ENCODE results near the gene LRRC25. TPM values are rescaled to one million over a fixed set of nuclear protein-coding genes. Genes with fewer than 3 reads are reported as not detected.
A peak's percentile ranks its signal among the peaks of the same experiment; 100 is the strongest.

Gene LRRC25
- total RNA-seq, 1 donor from 2014 or later = not detected

DNA sequence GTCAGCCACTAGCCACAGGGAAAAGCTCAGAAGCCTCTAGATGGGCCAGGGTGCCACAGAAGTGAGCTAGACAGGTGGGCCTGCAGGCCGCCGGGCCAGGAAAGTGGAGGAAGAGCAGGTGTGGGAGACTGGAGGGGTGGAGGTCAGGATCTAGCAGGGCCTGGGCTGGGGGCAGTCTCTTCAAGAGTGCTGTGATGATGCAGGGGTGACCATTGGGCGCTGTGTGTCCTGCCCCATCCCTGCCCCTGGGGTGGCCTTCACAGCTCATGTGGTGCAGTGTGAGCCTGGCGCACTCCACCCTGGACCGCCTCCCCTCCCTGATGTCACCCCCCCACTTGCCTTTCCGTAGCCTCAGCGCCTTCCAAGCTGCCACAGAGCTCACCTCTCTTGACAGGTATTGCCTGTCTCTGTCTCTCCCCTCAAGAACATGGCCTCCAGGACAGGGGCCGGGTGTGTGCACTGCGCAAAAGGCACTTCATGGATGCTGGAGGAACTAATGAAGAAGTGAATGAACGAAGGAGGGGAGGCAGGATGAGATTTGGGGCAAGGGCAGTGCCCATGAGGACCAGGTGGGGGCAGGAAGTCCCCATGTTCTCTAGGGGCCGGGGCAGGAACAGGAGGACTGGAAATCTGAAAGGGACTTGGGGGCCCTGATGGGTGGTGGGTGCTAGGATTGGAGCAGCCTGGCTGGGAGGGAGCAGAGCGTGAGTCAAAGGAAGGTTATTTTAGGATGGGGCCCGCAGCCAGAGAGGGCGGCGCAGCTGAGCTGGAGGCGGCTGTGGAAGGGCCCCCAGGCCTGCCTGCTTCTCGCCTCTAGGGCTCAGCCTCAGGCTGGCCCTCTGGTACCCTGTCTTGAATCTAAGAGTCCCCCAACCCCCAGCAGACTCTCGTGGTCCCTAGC, 28.3 kb upstream of the LRRC25 start:
- DNase-seq (ENCODE audit: low spot score) = no peak
- H3K4me3 Mint-ChIP-seq (ENCODE audit: low read depth) = no peak overlapping the region
- H3K27ac Mint-ChIP-seq = peak overlapping the region; percentile 35
- intact Hi-C loops (cut with micrococcal nuclease) = no loop called here
- H3K4me1 Mint-ChIP-seq (ENCODE audit: low read depth) = peaks cover 40% of the 10 kb centered on the region
- no peaks in the 10 kb centered on the region for H3K27me3 Mint-ChIP-seq (ENCODE audit: low read depth)
- H3K36me3 Mint-ChIP-seq (ENCODE audit: low read depth) = peaks cover 9% of the 10 kb centered on the region
- no peaks in the 10 kb centered on the region for H3K9me3 Mint-ChIP-seq

DNA sequence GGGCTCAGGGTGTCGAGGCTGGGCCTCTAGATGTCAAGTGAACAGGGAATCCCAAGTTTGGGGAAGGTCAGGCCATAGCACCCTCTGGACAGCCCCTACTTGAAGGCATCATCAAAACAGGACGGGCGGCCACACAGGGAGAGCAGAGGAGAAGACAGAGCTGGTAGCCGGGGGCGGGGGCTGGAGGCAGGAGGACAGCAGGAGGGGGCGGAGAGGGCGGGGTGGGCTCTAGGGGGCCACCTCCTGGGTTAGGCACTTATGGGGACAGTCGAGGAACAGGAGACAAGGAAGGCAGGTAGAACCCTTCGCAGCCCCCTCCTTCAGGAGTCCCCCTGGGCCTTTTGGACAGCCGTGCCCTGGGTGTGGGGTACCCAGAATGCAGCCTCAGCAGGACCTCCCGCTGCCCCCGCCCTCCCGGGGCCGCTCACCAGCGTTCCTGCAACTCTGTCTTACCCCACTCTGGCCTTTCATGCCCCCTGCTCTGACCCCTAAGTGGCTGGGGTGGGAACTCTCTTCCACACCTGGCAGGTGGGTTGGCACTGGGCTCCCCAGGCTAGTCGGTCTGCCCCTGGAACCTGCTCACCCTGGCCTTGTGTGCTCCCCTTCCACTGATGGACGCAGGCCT, 27.6 kb upstream of the LRRC25 start:
- DNase-seq (ENCODE audit: low spot score) = no peak
- Mint-ChIP-seq H3K27ac (no peak overlapping the region), H3K4me3 (ENCODE audit: low read depth) (no peak overlapping the region), H3K36me3 (ENCODE audit: low read depth) (peaks cover 13% of the 10 kb centered on the region), H3K9me3 (no peaks in the 10 kb centered on the region), H3K4me1 (ENCODE audit: low read depth) (peaks cover 40% of the 10 kb centered on the region), H3K27me3 (ENCODE audit: low read depth) (no peaks in the 10 kb centered on the region)
- intact Hi-C loops (cut with micrococcal nuclease) = no loop called here

DNA sequence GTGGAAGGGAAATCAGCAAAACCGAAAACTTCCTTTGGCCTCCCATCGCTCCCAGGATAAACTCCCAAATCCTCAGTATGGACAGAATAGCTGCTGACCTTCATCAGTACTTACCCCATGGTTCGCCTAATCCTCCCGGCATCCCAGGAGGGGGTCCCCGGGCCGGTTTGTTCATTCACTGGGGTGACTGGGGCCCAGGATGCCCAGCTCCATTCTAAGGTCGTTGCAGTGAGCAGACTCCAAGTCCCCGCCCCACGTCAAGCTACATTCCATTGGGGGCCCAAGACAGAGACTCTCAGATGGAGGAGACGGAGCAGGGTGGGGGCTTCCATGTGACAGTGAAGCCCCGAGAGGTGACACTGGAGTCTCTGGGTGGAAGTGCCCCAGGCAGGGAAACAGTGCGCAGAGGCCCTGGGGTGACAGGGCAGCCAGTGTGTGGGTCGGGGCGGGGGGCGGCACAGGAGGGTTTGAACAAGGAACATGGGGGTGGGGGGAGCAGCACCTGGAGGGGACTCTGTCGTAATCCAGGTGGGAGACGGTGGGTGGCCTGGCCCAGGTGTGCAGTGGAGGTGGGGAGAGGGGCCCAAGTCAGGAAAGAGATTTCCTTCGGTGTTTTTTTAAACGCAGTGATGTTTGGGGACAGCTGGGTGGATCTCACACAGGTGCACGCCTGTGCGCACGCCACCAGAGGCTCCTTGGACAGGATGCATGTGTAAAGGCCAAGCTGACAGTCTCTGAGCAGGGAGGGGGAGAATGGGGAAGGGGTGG, 26.9 kb upstream of the LRRC25 start:
- DNase-seq (ENCODE audit: low spot score) = no peak
- H3K9me3 Mint-ChIP-seq = no peaks in the 10 kb centered on the region
- peaks cover 13% of the 10 kb centered on the region for H3K36me3 Mint-ChIP-seq (ENCODE audit: low read depth)
- H3K4me3 Mint-ChIP-seq (ENCODE audit: low read depth) = peak overlapping the region; percentile 13
- H3K4me1 Mint-ChIP-seq (ENCODE audit: low read depth) = peaks cover 38% of the 10 kb centered on the region
- no peaks in the 10 kb centered on the region for H3K27me3 Mint-ChIP-seq (ENCODE audit: low read depth)
- intact Hi-C loops (cut with micrococcal nuclease) = no loop called here
- peak overlapping the region; percentile 38 for H3K27ac Mint-ChIP-seq

DNA sequence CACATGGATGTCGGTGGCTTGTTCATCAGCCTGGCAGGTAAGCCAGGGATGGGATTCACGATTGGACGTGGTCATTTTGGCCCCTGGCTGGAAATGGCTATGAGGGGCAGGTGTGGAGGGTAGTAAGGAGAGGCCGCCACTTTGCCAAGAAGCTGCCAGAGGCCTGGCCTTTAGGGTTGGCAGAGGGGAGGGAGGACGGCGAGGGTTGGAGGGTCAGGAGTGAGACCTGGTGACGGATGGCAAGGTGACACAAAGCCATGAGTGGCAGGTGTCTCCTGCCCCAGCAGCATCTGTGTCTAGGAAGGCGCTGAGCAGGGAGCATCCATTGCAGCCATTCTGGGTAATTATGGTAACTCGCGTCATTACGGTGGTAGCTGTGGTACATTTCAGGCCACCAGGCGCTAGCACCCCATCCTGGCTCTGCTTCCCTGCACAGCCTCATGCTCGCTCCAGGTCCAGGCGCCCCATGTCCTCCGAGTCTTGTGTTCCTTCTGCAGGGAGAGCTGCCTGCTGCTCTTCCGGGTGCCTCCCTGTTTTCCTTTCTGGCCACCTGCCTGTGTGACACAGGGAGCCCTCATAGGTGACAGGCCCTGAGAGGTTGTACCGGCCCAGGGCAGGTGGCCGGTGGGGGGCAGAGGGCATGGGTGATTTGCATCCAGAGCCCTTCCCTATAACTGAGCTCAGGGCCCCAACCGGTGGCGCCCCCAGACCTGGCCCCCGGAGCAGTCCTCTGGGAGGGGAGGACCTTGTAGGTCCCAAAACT, 26.0 kb upstream of the LRRC25 start:
- DNase-seq (ENCODE audit: low spot score) = no peak

DNA sequence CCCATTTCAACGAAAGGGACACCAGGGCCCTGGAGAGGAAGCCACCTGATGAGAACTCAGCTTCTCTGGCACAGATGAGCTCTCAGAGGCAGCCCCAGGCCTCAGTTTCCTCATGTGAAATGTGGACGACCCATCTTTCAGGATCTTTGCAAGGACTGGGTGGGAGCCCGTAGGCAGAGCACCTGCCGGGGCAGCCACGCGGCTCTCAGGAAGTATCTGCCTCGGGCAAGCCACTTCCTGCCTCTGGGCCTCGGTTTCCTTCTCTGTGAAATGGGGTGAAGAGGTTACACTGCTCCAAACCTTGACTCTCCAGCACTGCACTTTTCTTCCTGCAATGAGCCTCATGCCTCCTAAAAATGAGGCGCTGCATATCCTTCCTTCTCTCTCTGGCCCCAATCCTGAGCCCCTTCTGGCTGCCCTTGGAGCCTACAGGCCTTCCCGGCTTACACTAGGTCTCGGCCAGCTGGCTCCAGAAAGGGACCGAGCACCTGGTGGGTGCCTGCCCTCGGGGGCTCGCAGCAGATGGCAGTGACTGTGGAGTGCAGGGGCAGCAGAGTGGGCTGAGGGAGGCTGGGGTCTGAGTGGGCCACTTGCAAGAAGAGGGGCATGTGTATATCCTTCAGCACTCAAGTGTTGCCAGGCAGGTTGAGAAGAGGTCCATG, 25.2 kb upstream of the LRRC25 start:
- peak; percentile 50 for DNase-seq (ENCODE audit: low spot score)
- Mint-ChIP-seq H3K4me3 (ENCODE audit: low read depth) (peak overlapping the region; percentile 88), H3K9me3 (no peaks in the 10 kb centered on the region), H3K27me3 (ENCODE audit: low read depth) (no peaks in the 10 kb centered on the region), H3K4me1 (ENCODE audit: low read depth) (peaks cover 50% of the 10 kb centered on the region), H3K36me3 (ENCODE audit: low read depth) (peaks cover 13% of the 10 kb centered on the region), H3K27ac (peak overlapping the region; percentile 88)
- intact Hi-C loops (cut with micrococcal nuclease) = no loop called here

More for the DNA sequence above, 26.0 kb upstream of the LRRC25 start:
- Mint-ChIP-seq H3K9me3 (no peaks in the 10 kb centered on the region), H3K27me3 (ENCODE audit: low read depth) (no peaks in the 10 kb centered on the region), H3K27ac (peak overlapping the region; percentile 88), H3K4me1 (ENCODE audit: low read depth) (peaks cover 43% of the 10 kb centered on the region), H3K36me3 (ENCODE audit: low read depth) (peaks cover 13% of the 10 kb centered on the region), H3K4me3 (ENCODE audit: low read depth) (peak overlapping the region; percentile 88)
- intact Hi-C loops (cut with micrococcal nuclease) = no loop called here

DNA sequence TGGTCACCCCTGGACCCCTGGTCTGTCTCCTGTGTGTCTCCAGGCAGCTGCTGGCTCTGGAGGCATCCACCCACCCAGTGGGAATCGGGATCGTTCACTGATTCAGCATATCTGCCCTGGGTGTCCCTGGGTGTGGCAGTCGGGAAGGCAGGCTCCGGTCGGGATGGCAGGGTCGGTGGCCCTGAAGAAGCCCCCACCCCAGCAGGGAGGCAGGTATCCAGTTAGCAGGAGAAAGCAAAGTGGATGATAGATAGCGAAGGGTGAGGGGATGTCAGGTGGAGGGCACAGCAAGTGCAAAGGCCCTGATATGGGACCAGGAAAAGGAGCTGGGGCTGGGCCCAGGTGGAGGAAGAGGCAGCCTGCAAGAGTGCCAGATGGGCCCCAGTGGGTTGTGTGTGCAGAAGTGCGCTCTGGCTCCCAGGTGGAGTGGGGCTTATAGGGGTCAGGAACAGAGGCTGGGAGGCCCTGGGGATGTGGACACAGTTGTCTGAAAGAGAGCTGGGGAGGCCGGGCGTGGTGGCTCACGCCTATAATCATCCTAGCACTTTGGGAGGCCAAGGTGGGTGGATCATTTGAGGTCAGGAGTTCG, 24.0 kb upstream of the LRRC25 start:
- H3K27me3 Mint-ChIP-seq (ENCODE audit: low read depth) = no peaks in the 10 kb centered on the region
- no peak for DNase-seq (ENCODE audit: low spot score)
- intact Hi-C loops (cut with micrococcal nuclease) = no loop called here
- H3K4me3 Mint-ChIP-seq (ENCODE audit: low read depth) = peak overlapping the region; percentile 88
- H3K27ac Mint-ChIP-seq = peak overlapping the region; percentile 89
- H3K4me1 Mint-ChIP-seq (ENCODE audit: low read depth) = peaks cover 57% of the 10 kb centered on the region
- H3K9me3 Mint-ChIP-seq = no peaks in the 10 kb centered on the region
- H3K36me3 Mint-ChIP-seq (ENCODE audit: low read depth) = peaks cover 13% of the 10 kb centered on the region

DNA sequence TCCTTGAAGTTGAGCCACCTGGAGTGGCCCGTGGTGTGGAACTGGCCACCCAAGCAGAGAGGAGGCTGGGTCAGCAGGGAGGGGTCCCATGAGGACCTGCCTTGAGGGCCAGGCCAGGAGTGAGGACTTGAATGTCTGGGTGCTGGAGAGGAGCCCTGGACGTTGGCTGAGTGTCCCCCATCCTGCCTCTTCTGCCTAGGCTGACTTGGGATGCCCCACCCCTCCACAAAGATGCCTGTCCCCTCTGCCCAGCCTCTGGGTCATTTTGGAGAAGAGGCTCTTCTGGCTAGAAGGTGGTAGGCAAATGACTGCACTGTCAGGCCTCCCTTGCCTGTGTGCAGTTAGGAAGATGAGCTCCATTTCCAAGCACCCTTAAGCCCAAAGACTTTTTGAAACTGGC, 23.5 kb upstream of the LRRC25 start:
- peak overlapping the region; percentile 89 for H3K27ac Mint-ChIP-seq
- intact Hi-C loops (cut with micrococcal nuclease) = no loop called here
- no peak for DNase-seq (ENCODE audit: low spot score)

DNA sequence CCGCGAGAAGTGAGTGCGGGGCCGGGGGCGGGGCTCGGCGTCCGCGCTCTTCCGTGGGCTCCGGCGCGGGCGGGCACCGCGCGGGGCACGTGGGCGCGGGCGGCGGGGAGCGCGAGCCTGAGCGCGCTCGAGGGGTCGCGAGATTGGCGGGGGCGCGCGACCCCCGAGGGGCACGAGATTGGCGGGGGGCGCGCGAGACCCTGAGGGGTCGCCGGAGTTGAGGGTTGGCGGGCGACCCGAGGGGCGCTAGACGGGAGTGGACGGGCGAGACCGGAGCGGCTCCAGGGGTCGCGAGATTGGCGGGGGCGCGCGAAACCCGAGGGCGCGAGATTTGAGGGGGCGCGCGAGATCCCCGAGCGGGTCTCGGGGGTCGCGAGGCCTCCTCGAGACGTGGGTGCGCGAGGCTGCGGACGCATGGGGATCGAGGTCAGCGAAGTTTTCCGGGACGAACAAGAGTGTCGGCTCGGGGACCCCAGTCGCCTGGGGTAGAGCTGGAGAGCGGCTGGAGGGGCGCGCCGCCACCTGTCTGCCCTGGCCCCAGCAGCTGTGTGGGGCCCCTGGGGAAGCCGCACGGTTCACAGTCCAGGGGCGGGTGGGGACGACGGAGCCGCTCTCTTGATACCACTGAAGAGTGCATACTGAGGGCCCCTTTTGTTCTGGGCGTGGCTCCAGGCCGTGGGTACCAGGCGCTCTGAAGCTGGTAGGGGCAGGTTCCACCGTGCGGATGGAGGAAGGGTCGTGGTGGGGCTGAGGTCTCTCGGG, 22.5 kb upstream of the LRRC25 start:
- H3K27ac Mint-ChIP-seq = peak overlapping the region; percentile 54
- intact Hi-C loops (cut with micrococcal nuclease) = no loop called here
- peaks cover 64% of the 10 kb centered on the region for H3K4me1 Mint-ChIP-seq (ENCODE audit: low read depth)
- H3K36me3 Mint-ChIP-seq (ENCODE audit: low read depth) = peaks cover 11% of the 10 kb centered on the region
- H3K27me3 Mint-ChIP-seq (ENCODE audit: low read depth) = no peaks in the 10 kb centered on the region
- peak overlapping the region; percentile 88 for H3K4me3 Mint-ChIP-seq (ENCODE audit: low read depth)
- no peak for DNase-seq (ENCODE audit: low spot score)
- no peaks in the 10 kb centered on the region for H3K9me3 Mint-ChIP-seq

More for the DNA sequence above, 23.5 kb upstream of the LRRC25 start:
- peaks cover 13% of the 10 kb centered on the region for H3K36me3 Mint-ChIP-seq (ENCODE audit: low read depth)
- H3K4me3 Mint-ChIP-seq (ENCODE audit: low read depth) = peak overlapping the region; percentile 88
- H3K27me3 Mint-ChIP-seq (ENCODE audit: low read depth) = no peaks in the 10 kb centered on the region
- peaks cover 60% of the 10 kb centered on the region for H3K4me1 Mint-ChIP-seq (ENCODE audit: low read depth)
- H3K9me3 Mint-ChIP-seq = no peaks in the 10 kb centered on the region

DNA sequence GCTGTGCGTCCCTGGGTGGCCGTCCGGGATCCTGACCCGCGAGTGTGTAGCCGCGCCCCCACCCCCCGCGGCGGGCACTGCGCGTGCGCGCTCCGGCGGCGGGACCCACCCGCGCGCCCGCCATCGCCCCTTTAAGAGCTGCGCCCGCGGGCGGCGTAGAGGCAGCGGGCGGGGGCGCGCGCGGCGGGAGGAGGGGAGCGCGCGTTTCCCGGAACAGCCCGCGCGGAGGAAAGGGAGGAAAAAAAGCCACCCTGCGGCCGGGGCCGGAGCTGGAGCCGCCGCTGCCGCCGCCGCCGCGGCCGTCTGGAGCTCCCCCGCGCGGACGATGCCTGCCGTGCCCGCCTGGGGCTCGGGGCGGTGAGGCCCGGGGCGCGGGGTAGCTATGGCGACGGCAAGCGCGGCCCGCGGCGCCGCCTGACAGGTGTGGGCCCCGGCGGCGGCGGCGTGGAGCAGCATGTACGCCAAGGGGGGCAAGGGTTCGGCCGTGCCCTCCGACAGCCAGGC, 21.8 kb upstream of the LRRC25 start, which contains the start of gene SSBP4:
TSS of gene SSBP4 (plus strand) at position 204 of the 504 bp plus-strand sequence. CDS start at position 455, 251 bp downstream.
- peaks cover 11% of the 10 kb centered on the region for H3K36me3 Mint-ChIP-seq (ENCODE audit: low read depth)
- peak within 1 kb of the TSS; percentile 82 for H3K27ac Mint-ChIP-seq
- intact Hi-C loops (cut with micrococcal nuclease) = no loop called here
- peak; percentile 74 for DNase-seq (ENCODE audit: low spot score)
- peak within 1 kb of the TSS; percentile 88 for H3K4me3 Mint-ChIP-seq (ENCODE audit: low read depth)
- no peaks in the 10 kb centered on the region for H3K9me3 Mint-ChIP-seq
- H3K27me3 Mint-ChIP-seq (ENCODE audit: low read depth) = no peaks in the 10 kb centered on the region
- peaks cover 70% of the 10 kb centered on the region for H3K4me1 Mint-ChIP-seq (ENCODE audit: low read depth)

DNA sequence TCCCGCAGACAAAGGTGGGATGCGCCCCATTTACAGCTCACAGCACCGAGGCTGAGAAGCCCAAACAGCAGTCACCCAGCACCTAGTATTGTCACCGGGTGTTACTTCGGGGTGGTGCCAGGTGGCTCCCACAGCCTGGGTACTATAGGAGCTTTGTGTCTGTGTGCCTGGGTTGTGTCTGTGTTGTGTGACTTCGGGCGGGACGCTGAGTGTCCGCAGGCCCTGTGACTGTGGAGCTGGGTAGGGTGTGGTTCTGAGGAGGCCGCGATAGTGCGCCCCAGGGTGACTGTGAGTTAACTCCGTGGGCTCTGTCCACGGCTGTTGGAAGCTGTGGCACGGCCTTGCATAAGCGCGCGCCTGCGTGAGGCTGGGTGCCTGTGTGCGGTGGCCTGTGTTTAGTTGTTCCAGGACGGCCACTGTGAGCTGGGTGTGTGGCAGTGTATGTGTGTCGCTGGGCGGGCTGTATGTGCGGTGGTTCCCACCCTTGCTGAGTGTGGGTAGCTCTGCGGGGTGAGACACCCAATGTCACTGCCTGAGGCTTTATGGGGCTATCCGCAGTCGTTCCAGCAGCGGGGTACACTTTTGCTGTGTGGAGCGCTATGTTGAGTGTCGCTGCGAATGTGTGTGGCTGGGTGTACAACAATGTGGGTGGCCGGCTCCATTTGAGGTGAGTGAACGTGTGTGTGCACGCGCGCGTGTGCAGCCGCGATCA, 21.2 kb upstream of the LRRC25 start:
- H3K4me3 Mint-ChIP-seq (ENCODE audit: low read depth) = peak overlapping the region; percentile 74
- peaks cover 11% of the 10 kb centered on the region for H3K36me3 Mint-ChIP-seq (ENCODE audit: low read depth)
- no peaks in the 10 kb centered on the region for H3K27me3 Mint-ChIP-seq (ENCODE audit: low read depth)
- intact Hi-C loops (cut with micrococcal nuclease) = no loop called here
- DNase-seq (ENCODE audit: low spot score) = no peak
- peak overlapping the region; percentile 82 for H3K27ac Mint-ChIP-seq
- H3K9me3 Mint-ChIP-seq = no peaks in the 10 kb centered on the region
- peaks cover 69% of the 10 kb centered on the region for H3K4me1 Mint-ChIP-seq (ENCODE audit: low read depth)

All from activated T-helper 2 cell treated with anti-CD3 and anti-CD28 coated beads, Interferon-gamma antibody, Interleukin-2, Interleukin-4, amounts not matched to agents 10 μg/mL and 5 μg/mL and 100 μg/mL, durations not matched to agents 14 hours and 24 hours and 36 hours (primary cell).